Measurements from ENCODE around the gene DNAJC5. TPM values are rescaled to one million over a fixed set of nuclear protein-coding genes. Genes with fewer than 3 reads are reported as not detected.

Gene DNAJC5
- total and polyA plus RNA-seq, 2 donors (not counting 3 experiments of a cell fraction or from before 2014, with no cell fraction given), result 44.7 to 60.3 TPM

DNA sequence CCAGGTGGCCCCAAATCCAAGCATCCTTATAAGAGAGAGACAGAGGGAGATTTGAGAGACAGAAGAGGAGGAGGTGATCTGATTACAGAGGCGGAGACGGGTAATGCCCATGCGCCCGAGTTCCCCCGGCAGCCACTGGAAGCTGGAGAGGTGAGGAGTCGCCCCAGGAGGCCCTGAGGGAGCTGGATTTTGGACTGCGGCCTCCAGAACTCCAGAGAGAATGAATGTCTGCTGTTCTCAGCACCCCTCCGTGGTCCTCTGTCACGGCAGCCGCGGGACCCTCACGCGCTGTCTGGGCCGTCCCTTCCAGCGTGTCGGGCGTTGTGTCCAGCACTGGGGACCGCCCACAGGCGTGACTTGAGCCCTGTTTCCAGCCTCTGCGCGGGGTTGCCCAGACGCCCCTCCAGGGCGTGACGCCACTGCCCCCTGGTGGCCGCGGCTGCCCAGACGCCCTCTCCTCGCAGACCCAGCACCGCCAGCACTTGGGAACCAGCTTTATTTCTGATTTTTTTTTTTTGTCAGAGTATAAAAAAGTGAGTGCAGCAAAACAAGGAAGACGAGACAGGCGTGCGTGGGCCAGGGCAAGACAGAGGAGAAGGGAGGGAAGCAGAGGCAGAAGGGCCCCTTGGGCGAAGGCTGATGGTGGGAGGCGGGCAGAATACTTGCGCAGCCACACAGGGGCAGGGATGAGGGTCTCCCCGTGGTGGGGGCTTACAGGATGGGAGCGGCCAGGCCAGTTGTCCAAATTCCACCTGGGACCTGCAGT lies 78.9 kb downstream of the DNAJC5 start:
- ChIA-PET POLR2A (interaction anchor here (0.6 to 1.8 kb wide), 5 partner anchors 34 to 436 kb away, joined by 3 to 9 read pairs (median 4); partner anchors contain the start of genes HELZ2, TCEA2 and TPD52L2), CTCF (interaction anchor here (0.6 to 3.3 kb wide), 49 partner anchors 9 to 664 kb away, joined by 3 to 89 read pairs (median 5); partner anchors contain the start of genes ARFRP1, DNAJC5, GMEB2 and LKAAEAR1)
- peak; percentile 87 for DNase-seq (ENCODE audit: low read depth, low spot score)
- Histone ChIP-seq H3K4me3 (replicated peaks in 1 of 3; ENCODE audit: insufficient read depth in 1 of 3, low read depth in 1 of 3, low read length in 3 of 3) (peak overlapping the region in 2 of 3 experiments; percentile 7 to 35), H3K4me2 (ENCODE audit: insufficient read depth, low read length) (peak overlapping the region; percentile 68), H3K4me1 (ENCODE audit: control insufficient read depth, extremely low read depth, insufficient read depth, low read length) (peaks cover 23% of the 10 kb centered on the region), H4K20me1 (replicated peaks; ENCODE audit: control insufficient read depth, extremely low read depth, insufficient read depth, low read length) (no peaks in the 10 kb centered on the region), H3K36me3 (ENCODE audit: control insufficient read depth in 2 of 2, extremely low read depth in 1 of 2, insufficient read depth in 2 of 2, low read length in 2 of 2) (no peaks in the 10 kb centered on the region), H2AFZ (ENCODE audit: low read depth, low read length) (peak overlapping the region; percentile 83), H3K27me3 (ENCODE audit: control insufficient read depth in 2 of 2, insufficient read depth in 2 of 2, low read length in 2 of 2) (no peaks in the 10 kb centered on the region), H3K9me3 (replicated peaks; ENCODE audit: control insufficient read depth, insufficient read depth, low read length) (no peaks in the 10 kb centered on the region), H3K9me1 (replicated peaks; ENCODE audit: control insufficient read depth, extremely low read depth, insufficient read depth, low read length) (no peaks in the 10 kb centered on the region), H3K9ac (replicated peaks; ENCODE audit: extremely low read depth, insufficient read depth, low read length) (no peak overlapping the region), H3K27ac (ENCODE audit: insufficient read depth, low read depth, low read length) (no peak overlapping the region), H3K79me2 (ENCODE audit: control insufficient read depth, insufficient read depth, low read length) (peaks cover 3% of the 10 kb centered on the region)
- dilution Hi-C loops (cut with MboI; ENCODE audit: extremely low pct_ligation_motif_present, low sequenced_read_pairs) (no loop called here), intact Hi-C loops (cut with micrococcal nuclease) (loop anchor here (1.0 to 2.0 kb wide), 6 partner anchors 65 to 477 kb away; partner anchors contain the start of gene TPD52L2)
- TF ChIP-seq, protein P1, sequence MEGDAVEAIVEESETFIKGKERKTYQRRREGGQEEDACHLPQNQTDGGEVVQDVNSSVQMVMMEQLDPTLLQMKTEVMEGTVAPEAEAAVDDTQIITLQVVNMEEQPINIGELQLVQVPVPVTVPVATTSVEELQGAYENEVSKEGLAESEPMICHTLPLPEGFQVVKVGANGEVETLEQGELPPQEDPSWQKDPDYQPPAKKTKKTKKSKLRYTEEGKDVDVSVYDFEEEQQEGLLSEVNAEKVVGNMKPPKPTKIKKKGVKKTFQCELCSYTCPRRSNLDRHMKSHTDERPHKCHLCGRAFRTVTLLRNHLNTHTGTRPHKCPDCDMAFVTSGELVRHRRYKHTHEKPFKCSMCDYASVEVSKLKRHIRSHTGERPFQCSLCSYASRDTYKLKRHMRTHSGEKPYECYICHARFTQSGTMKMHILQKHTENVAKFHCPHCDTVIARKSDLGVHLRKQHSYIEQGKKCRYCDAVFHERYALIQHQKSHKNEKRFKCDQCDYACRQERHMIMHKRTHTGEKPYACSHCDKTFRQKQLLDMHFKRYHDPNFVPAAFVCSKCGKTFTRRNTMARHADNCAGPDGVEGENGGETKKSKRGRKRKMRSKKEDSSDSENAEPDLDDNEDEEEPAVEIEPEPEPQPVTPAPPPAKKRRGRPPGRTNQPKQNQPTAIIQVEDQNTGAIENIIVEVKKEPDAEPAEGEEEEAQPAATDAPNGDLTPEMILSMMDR (IDR thresholded peaks at IDR 0.05; ENCODE audit: extremely low read depth in 1 of 2, insufficient read depth in 1 of 2, low read depth in 1 of 2, low read length in 2 of 2), result peak; percentile 99
- TF ChIP-seq POLR2AphosphoS5 (IDR thresholded peaks at IDR 0.05; ENCODE audit: insufficient read depth, low read depth, low read length), result peak; percentile 74
- TF ChIP-seq, protein P2, sequence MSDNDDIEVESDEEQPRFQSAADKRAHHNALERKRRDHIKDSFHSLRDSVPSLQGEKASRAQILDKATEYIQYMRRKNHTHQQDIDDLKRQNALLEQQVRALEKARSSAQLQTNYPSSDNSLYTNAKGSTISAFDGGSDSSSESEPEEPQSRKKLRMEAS (IDR thresholded peaks at IDR 0.05; ENCODE audit: insufficient read depth, insufficient read length), result peak; percentile 34
- TF ChIP-seq JUN (IDR thresholded peaks at IDR 0.05; ENCODE audit: borderline replicate concordance, insufficient read depth, insufficient read length, low read depth), result no peak
- peak; percentile 63 for TF ChIP-seq POLR2A (IDR thresholded peaks at IDR 0.05; ENCODE audit: low read depth, low read length)
- no peak for TF ChIP-seq MYC (IDR thresholded peaks at IDR 0.05; ENCODE audit: low read depth, low read length)
- FAIRE-seq, result peak; percentile 92
- BruUV-seq (replicated peaks), result no TSS peak
